ENCODE data around the gene NUMB.
"Not testable (repeated sequence)": the region's sequence is repeated elsewhere in the genome, so short reads cannot be mapped to it uniquely, and the experiment has no call there.

NUMB gene

DNA sequence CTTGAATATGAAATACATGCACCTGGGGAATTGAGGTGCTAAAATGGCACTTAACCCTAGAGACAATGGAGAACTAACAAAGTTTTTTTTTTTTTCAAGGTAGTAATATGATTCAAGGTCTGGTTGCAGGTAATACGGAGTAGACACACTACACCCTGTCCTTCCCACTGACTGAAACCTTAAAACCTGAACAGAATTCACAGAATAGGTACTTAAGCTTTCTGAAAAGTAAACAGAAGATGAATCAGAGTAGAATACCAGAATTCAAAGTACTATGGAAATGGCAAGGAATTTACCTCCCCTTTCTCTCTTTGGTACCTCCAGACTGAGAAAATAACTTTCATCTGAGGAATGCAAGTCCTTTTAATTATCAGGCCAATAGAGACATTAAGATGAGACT, 133.8 kb downstream of the NUMB start:
- no peaks in the 10 kb centered on the region for H3K27me3 ChIP-seq (ENCODE audit: control insufficient read depth, insufficient read depth, low read length)
- no peak overlapping the region for H3K9ac ChIP-seq (ENCODE audit: low read length)
- no peak overlapping the region for H3K4me3 ChIP-seq (ENCODE audit: low read depth, low read length)
- H3K9me3 ChIP-seq (ENCODE audit: control insufficient read depth, insufficient read depth, low read depth, low read length): no peaks in the 10 kb centered on the region
- H3K4me1 ChIP-seq (ENCODE audit: control insufficient read depth, insufficient read depth, low read length): peaks cover 19% of the 10 kb centered on the region
- no peaks in the 10 kb centered on the region; the same call in 1 of the 2 replicates for H3K36me3 ChIP-seq (ENCODE audit: control insufficient read depth, insufficient read depth, low read length)
- no peak overlapping the region for H3K27ac ChIP-seq (ENCODE audit: low read depth, low read length)

- Histone ChIP-seq H3K36me3 (ENCODE audit: control insufficient read depth, insufficient read depth, low read length) (no peaks in the 10 kb centered on the region; the same call in 1 of the 2 replicates), H3K4me3 (ENCODE audit: low read depth, low read length) (no peak overlapping the region), H3K4me1 (ENCODE audit: control insufficient read depth, insufficient read depth, low read length) (peaks cover 19% of the 10 kb centered on the region)
Measured at GRCh38 chr14:73323896-73324399, 134.4 kb downstream of the NUMB start.

GRCh38 chr14:73313151-73313550, 145.2 kb downstream of the NUMB start:
- no peak overlapping the region for H3K9ac ChIP-seq (ENCODE audit: low read length)
- H3K4me3 ChIP-seq (ENCODE audit: low read depth, low read length): no peak overlapping the region

More at GRCh38 chr14:73323896-73324399, 134.4 kb downstream of the NUMB start:
- Histone ChIP-seq H3K27ac (ENCODE audit: low read depth, low read length) (no peak overlapping the region), H3K27me3 (ENCODE audit: control insufficient read depth, insufficient read depth, low read length) (no peaks in the 10 kb centered on the region), H3K9ac (ENCODE audit: low read length) (no peak overlapping the region), H3K9me3 (ENCODE audit: control insufficient read depth, insufficient read depth, low read depth, low read length) (no peaks in the 10 kb centered on the region)

DNA sequence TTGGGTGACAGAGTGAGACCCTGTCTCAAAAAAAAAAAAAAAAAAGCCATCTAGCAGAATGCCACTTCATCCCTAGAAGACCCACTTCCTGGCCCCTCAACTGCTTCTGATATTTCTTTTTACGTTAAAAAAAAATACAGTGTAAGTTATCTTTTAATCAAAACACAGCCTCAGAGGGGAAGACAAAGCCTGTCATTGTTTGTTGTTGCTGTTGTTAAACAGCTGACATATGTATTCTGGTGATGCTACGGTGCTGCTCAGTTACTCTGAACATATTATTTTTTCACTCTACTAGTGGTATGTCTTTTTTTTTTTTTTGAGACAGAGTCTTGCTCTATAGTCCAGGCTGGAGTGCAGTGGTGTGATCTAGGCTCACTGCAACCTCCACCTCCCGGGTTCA, 145.7 kb downstream of the NUMB start:
- Histone ChIP-seq H3K4me1 (ENCODE audit: control insufficient read depth, insufficient read depth, low read length) (no peaks in the 10 kb centered on the region; the same call in 1 of the 2 replicates), H3K4me3 (ENCODE audit: low read depth, low read length) (no peak overlapping the region), H3K9me3 (ENCODE audit: control insufficient read depth, insufficient read depth, low read depth, low read length) (no peaks in the 10 kb centered on the region), H3K36me3 (ENCODE audit: control insufficient read depth, insufficient read depth, low read length) (no peaks in the 10 kb centered on the region), H3K27me3 (ENCODE audit: control insufficient read depth, insufficient read depth, low read length) (no peaks in the 10 kb centered on the region), H3K9ac (ENCODE audit: low read length) (no peak overlapping the region), H3K27ac (ENCODE audit: low read depth, low read length) (no peak overlapping the region)

More at GRCh38 chr14:73313151-73313550, 145.2 kb downstream of the NUMB start:
- H3K4me1 ChIP-seq (ENCODE audit: control insufficient read depth, insufficient read depth, low read length): no peaks in the 10 kb centered on the region; the same call in 1 of the 2 replicates
- no peak overlapping the region for H3K27ac ChIP-seq (ENCODE audit: low read depth, low read length)
- H3K27me3 ChIP-seq (ENCODE audit: control insufficient read depth, insufficient read depth, low read length): no peaks in the 10 kb centered on the region
- H3K36me3 ChIP-seq (ENCODE audit: control insufficient read depth, insufficient read depth, low read length): no peaks in the 10 kb centered on the region
- H3K9me3 ChIP-seq (ENCODE audit: control insufficient read depth, insufficient read depth, low read depth, low read length): no peaks in the 10 kb centered on the region

DNA sequence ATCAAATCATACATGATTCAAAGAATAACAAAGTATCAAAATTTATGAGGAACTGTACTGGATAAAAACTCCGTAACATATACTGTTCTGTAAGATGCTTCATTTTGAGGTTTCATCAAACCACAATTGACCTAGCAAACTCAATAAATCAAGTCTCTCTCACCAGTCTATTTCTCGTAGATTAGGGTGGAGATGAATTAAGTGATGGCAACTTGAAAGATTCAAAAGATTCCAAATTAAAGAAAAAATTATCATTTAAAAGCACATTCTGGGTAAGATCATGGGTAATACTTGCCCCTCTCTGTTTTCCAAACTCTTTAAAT, 146.7 kb downstream of the NUMB start:
- no peaks in the 10 kb centered on the region for H3K36me3 ChIP-seq (ENCODE audit: control insufficient read depth, insufficient read depth, low read length)
- H3K9me3 ChIP-seq (ENCODE audit: control insufficient read depth, insufficient read depth, low read depth, low read length): no peaks in the 10 kb centered on the region
- H3K4me3 ChIP-seq (ENCODE audit: low read depth, low read length): no peak overlapping the region
- no peak overlapping the region for H3K9ac ChIP-seq (ENCODE audit: low read length)
- H3K27me3 ChIP-seq (ENCODE audit: control insufficient read depth, insufficient read depth, low read length): no peaks in the 10 kb centered on the region
- H3K27ac ChIP-seq (ENCODE audit: low read depth, low read length): no peak overlapping the region
- no peaks in the 10 kb centered on the region; the same call in 1 of the 2 replicates for H3K4me1 ChIP-seq (ENCODE audit: control insufficient read depth, insufficient read depth, low read length)

DNA sequence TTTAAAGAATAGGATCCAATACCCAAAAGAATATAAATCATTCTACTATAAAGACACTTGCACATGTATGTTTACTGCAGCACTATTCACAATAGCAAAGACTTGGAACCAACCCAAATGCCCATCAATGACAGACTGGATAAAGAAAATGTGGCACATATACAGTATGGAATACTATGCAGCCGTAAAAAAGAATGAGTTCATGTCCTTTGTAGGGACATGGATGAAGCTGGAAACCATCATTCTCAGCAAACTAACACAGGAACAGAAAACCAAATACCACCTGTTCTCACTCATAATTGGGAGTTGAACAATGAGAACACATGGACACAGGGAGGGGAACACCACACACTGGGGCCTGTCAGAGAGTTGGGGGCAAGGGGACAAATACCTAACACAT, 149.1 kb downstream of the NUMB start:
- H3K9ac ChIP-seq (ENCODE audit: low read length); H3K4me1 ChIP-seq (ENCODE audit: control insufficient read depth, insufficient read depth, low read length); H3K27ac ChIP-seq (ENCODE audit: low read depth, low read length); H3K4me3 ChIP-seq (ENCODE audit: low read depth, low read length); H3K36me3 ChIP-seq (ENCODE audit: control insufficient read depth, insufficient read depth, low read length); H3K9me3 ChIP-seq (ENCODE audit: control insufficient read depth, insufficient read depth, low read depth, low read length); H3K27me3 ChIP-seq (ENCODE audit: control insufficient read depth, insufficient read depth, low read length): not testable (repeated sequence)

GRCh38 chr14:73307261-73307660, 151.1 kb downstream of the NUMB start:
- Histone ChIP-seq H3K27me3 (ENCODE audit: control insufficient read depth, insufficient read depth, low read length) (no peaks in the 10 kb centered on the region), H3K27ac (ENCODE audit: low read depth, low read length) (no peak overlapping the region), H3K9ac (ENCODE audit: low read length) (no peak overlapping the region), H3K4me1 (ENCODE audit: control insufficient read depth, insufficient read depth, low read length) (no peaks in the 10 kb centered on the region), H3K9me3 (ENCODE audit: control insufficient read depth, insufficient read depth, low read depth, low read length) (no peaks in the 10 kb centered on the region), H3K4me3 (ENCODE audit: low read depth, low read length) (no peak overlapping the region), H3K36me3 (ENCODE audit: control insufficient read depth, insufficient read depth, low read length) (no peaks in the 10 kb centered on the region)

GRCh38 chr14:73305499-73305898, 152.8 kb downstream of the NUMB start:
- H3K36me3 ChIP-seq (ENCODE audit: control insufficient read depth, insufficient read depth, low read length): 0 out of 2 replicates have a peak, but pooled peaks cover 2% of the 10 kb centered on the region

GRCh38 chr14:73295198-73295796, 163.0 kb downstream of the NUMB start:
- peaks cover 2% of the 10 kb centered on the region for H3K4me1 ChIP-seq (ENCODE audit: control insufficient read depth, insufficient read depth, low read length)
- H3K9ac ChIP-seq (ENCODE audit: low read length): no peak overlapping the region
- no peak overlapping the region for H3K4me3 ChIP-seq (ENCODE audit: low read depth, low read length)
- H3K27me3 ChIP-seq (ENCODE audit: control insufficient read depth, insufficient read depth, low read length): no peaks in the 10 kb centered on the region
- H3K36me3 ChIP-seq (ENCODE audit: control insufficient read depth, insufficient read depth, low read length): peaks cover 16% of the 10 kb centered on the region
- H3K27ac ChIP-seq (ENCODE audit: low read depth, low read length): no peak overlapping the region
- no peaks in the 10 kb centered on the region for H3K9me3 ChIP-seq (ENCODE audit: control insufficient read depth, insufficient read depth, low read depth, low read length)

More at GRCh38 chr14:73305499-73305898, 152.8 kb downstream of the NUMB start:
- Histone ChIP-seq H3K27ac (ENCODE audit: low read depth, low read length) (no peak overlapping the region), H3K9me3 (ENCODE audit: control insufficient read depth, insufficient read depth, low read depth, low read length) (no peaks in the 10 kb centered on the region), H3K9ac (ENCODE audit: low read length) (no peak overlapping the region), H3K4me1 (ENCODE audit: control insufficient read depth, insufficient read depth, low read length) (no peaks in the 10 kb centered on the region), H3K4me3 (ENCODE audit: low read depth, low read length) (no peak overlapping the region), H3K27me3 (ENCODE audit: control insufficient read depth, insufficient read depth, low read length) (no peaks in the 10 kb centered on the region)

DNA sequence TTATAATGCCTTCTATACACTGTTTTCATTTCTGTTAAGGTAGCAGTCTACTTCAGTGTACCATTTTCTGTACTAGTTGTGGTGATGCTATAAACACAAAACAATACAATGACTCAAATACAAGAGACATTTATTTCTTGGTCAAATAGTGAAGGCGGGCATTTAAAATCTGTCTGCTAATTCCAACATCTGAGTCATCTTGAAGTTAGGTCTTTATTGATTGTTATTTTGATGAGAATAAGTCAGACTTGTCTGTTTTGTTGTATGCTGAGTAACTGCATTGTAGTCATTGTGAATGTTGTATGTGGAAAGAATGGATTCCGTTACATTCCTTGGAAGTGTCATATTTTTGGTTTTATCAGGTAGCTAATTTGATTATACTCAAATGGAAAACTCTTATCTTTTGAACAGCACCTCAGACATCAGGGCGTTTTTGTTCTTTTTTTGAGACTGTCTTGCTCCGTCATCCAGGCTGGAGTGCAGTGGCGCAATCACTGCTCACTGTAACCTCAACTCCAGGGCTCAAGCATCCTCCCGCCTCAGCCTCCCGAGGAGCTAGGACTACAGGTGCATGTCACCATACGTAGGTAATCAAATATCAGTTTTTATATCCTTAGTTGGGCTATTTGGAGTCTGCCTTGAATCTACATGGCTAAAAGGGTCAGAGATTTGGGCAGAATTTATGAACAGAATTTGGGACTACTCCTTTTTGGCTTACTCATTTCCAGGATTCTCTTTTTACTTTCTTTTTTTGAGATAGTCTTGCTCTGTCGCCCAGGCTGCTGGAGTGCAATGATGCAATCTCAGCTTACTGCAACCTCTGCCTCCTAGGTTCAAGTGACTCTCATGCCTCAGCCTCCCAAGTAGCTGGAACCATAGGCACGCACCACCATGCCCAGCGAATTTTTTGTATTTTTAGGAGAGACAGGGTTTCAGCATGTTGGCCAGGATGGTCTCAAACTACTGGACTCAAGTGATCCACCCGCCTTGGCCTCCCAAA, 164.3 kb downstream of the NUMB start:
- Histone ChIP-seq H3K36me3 (ENCODE audit: control insufficient read depth, insufficient read depth, low read length) (peaks cover 16% of the 10 kb centered on the region), H3K9ac (ENCODE audit: low read length) (no peak overlapping the region), H3K4me1 (ENCODE audit: control insufficient read depth, insufficient read depth, low read length) (peaks cover 10% of the 10 kb centered on the region), H3K27me3 (ENCODE audit: control insufficient read depth, insufficient read depth, low read length) (no peaks in the 10 kb centered on the region), H3K27ac (ENCODE audit: low read depth, low read length) (no peak overlapping the region), H3K4me3 (ENCODE audit: low read depth, low read length) (no peak overlapping the region), H3K9me3 (ENCODE audit: control insufficient read depth, insufficient read depth, low read depth, low read length) (no peaks in the 10 kb centered on the region)

DNA sequence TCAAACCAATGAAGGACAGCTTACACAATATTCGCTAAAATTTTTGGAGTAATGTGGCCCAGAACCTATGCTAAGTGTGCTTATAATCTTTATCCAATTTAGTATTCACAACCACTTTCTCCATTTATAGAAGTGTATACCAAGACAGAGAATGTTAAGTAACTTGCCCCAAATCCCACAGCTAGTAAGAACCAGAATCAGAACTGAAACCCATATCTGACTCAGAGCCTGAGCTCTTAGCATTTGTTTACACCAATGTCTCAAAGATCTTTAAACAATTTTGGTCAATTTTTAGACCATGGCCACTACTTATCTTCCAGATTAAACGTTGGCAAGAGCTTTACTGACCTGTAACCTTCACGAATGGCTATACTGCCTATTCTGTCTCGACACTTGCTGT, 168.1 kb downstream of the NUMB start:
- Histone ChIP-seq H3K4me3 (ENCODE audit: low read depth, low read length) (no peak overlapping the region), H3K9me3 (ENCODE audit: control insufficient read depth, insufficient read depth, low read depth, low read length) (no peaks in the 10 kb centered on the region), H3K27ac (ENCODE audit: low read depth, low read length) (peak overlapping the region; percentile 41; the same call in 1 of the 2 replicates), H3K36me3 (ENCODE audit: control insufficient read depth, insufficient read depth, low read length) (peaks cover 16% of the 10 kb centered on the region), H3K4me1 (ENCODE audit: control insufficient read depth, insufficient read depth, low read length) (peaks cover 32% of the 10 kb centered on the region), H3K9ac (ENCODE audit: low read length) (no peak overlapping the region), H3K27me3 (ENCODE audit: control insufficient read depth, insufficient read depth, low read length) (no peaks in the 10 kb centered on the region)

Measured in HUES6 (cell line).